GM18951 (cell line): ENCODE measurements around the gene NOL9.

Experiments used
- POLR2A ChIP-seq: IDR thresholded peaks from 4 replicates; pipeline ENCODE4 v1.6.1; 2011; ENCODE audit warnings: mild to moderate bottlenecking; ENCODE audit not compliant: insufficient read length, insufficient read depth; ENCODE audit errors: extremely low read depth
- in situ Hi-C: fragments of 300-500 bp; cut with MboI; formaldehyde crosslinking; loops from one replicate; pipeline ENCODE4 v1.12.0; 2022; ENCODE audit warnings: low sequenced_read_pairs, mixed read lengths, inconsistent platforms; ENCODE audit not compliant: unreplicated experiment

The NOL9 gene

GRCh38 chr1:6473974-6474814 is 80.1 kb downstream of the NOL9 start:
- no peak for TF ChIP-seq POLR2A
- in situ Hi-C loops, result no loop called here

GRCh38 chr1:6473156-6473555 is 81.2 kb downstream of the NOL9 start:
- TF ChIP-seq POLR2A, result no peak
- in situ Hi-C loops, result no loop called here

GRCh38 chr1:6472391-6472790 is 81.9 kb downstream of the NOL9 start:
- no peak for TF ChIP-seq POLR2A
- in situ Hi-C loops, result no loop called here

- in situ Hi-C loops, result no loop called here
- TF ChIP-seq POLR2A, result no peak
These were observed 82.3 kb downstream of the NOL9 start for GRCh38 chr1:6471970-6472368.
